Neural crest cell (in vitro differentiated cells): ENCODE results near the gene MLNR. TPM values are rescaled to one million over a fixed set of nuclear protein-coding genes. Genes with fewer than 3 reads are reported as not detected.

ENCODE experiments used
- DNase-seq: peaks from one replicate; pipeline ENCODE4 v3.0.0; 2021; ENCODE audit warnings: low read depth, mixed read lengths, low spot score
- H3K27ac Mint-ChIP-seq: one replicate; pipeline ENCODE4 v1.8.0; 2021; ENCODE audit warnings: mild to moderate bottlenecking, mixed read lengths; ENCODE audit not compliant: unreplicated experiment
- H3K27me3 Mint-ChIP-seq: 2 replicates; pipeline ENCODE4 v1.8.0; 2021; ENCODE audit warnings: low read depth, mild to moderate bottlenecking, mixed read lengths
- H3K36me3 Mint-ChIP-seq: 2 replicates; pipeline ENCODE4 v1.8.0; 2021; ENCODE audit warnings: low read depth, mild to moderate bottlenecking, mixed read lengths
- H3K4me1 Mint-ChIP-seq: 2 replicates; pipeline ENCODE4 v1.8.0; 2021; ENCODE audit warnings: mixed read lengths
- H3K4me3 Mint-ChIP-seq: one replicate; pipeline ENCODE4 v1.8.0; 2021; ENCODE audit warnings: mild to moderate bottlenecking, mixed read lengths
- H3K9me3 Mint-ChIP-seq: 2 replicates; pipeline ENCODE4 v1.8.0; 2021; ENCODE audit warnings: mixed read lengths
- CTCF ChIP-seq: fragments of 200-600 bp; sonication (generic); conservative IDR thresholded peaks from 2 replicates; pipeline ENCODE4 v1.5.0; 2021; ENCODE audit warnings: antibody characterized with exemption, mild to moderate bottlenecking
- long read RNA-seq: library from polyadenylated mRNA; unstranded; transcript quantifications from one replicate; pipeline ENCODE4 v2.0.0, GENCODE V29; 2020
- total RNA-seq: library from RNA; stranded (reverse); gene quantifications from 2 replicates; pipeline ENCODE4 v1.2.1, GENCODE V29; 2021

Gene MLNR
- total RNA-seq, result not detected in 2 replicates
- long read RNA-seq, result 0 reads

- Mint-ChIP-seq H3K36me3 (peaks cover 6% of the 10 kb centered on the region), H3K27ac (no peak within 1 kb of the TSS), H3K4me1 (peaks cover 19% of the 10 kb centered on the region), H3K9me3 (no peaks in the 10 kb centered on the region), H3K27me3 (peaks cover 84% of the 10 kb centered on the region), H3K4me3 (peak within 1 kb of the TSS; percentile 74)
- peak; percentile 33 for DNase-seq
- peak; percentile 55 for TF ChIP-seq CTCF
Observed at GRCh38 chr13:49220036-49220855, at the start of gene MLNR. MLNR (plus strand) TSS chr13:49220338; CDS start chr13:49220338, 0 bp downstream.

- Mint-ChIP-seq H3K9me3 (no peaks in the 10 kb centered on the region), H3K4me3 (no peak overlapping the region), H3K27me3 (no peaks in the 10 kb centered on the region), H3K27ac (no peak overlapping the region), H3K4me1 (no peaks in the 10 kb centered on the region), H3K36me3 (peaks cover 30% of the 10 kb centered on the region)
- no peak for TF ChIP-seq CTCF
- DNase-seq, result no peak
Observed at GRCh38 chr13:49171359-49171758, 48.8 kb upstream of the MLNR start.

- Mint-ChIP-seq H3K9me3 (no peaks in the 10 kb centered on the region), H3K27me3 (no peaks in the 10 kb centered on the region), H3K36me3 (peaks cover 17% of the 10 kb centered on the region), H3K4me3 (no peak overlapping the region), H3K4me1 (no peaks in the 10 kb centered on the region), H3K27ac (no peak overlapping the region)
- TF ChIP-seq CTCF, result no peak
- DNase-seq, result no peak
Observed at GRCh38 chr13:49183672-49184325, 36.3 kb upstream of the MLNR start.

GRCh38 chr13:49184621-49185020, 35.5 kb upstream of the MLNR start:
- Mint-ChIP-seq H3K9me3 (no peaks in the 10 kb centered on the region), H3K36me3 (peaks cover 16% of the 10 kb centered on the region), H3K27me3 (no peaks in the 10 kb centered on the region), H3K4me3 (no peak overlapping the region), H3K4me1 (no peaks in the 10 kb centered on the region), H3K27ac (no peak overlapping the region)
- TF ChIP-seq CTCF, result no peak
- DNase-seq, result no peak

GRCh38 chr13:49185264-49185663, 34.9 kb upstream of the MLNR start:
- TF ChIP-seq CTCF, result no peak
- DNase-seq, result no peak
- Mint-ChIP-seq H3K27ac (no peak overlapping the region), H3K4me3 (no peak overlapping the region), H3K36me3 (peaks cover 16% of the 10 kb centered on the region), H3K27me3 (no peaks in the 10 kb centered on the region), H3K4me1 (no peaks in the 10 kb centered on the region), H3K9me3 (no peaks in the 10 kb centered on the region)
